Astrocyte (in vitro differentiated cells and primary cell): ENCODE results near the gene CZIB. TPM values are rescaled to one million over a fixed set of nuclear protein-coding genes. Genes with fewer than 3 reads are reported as not detected.

Experiments
- DNase-seq: peaks from one replicate; pipeline ENCODE4 v3.0.0-alpha.2; 2010; ENCODE audit warnings: low read depth
- FAIRE-seq: peaks from 2 replicates; lab custom pipeline; 2011; peaks lifted over from hg19 to GRCh38; lab: Jason Lieb, UNC
- H2AFZ ChIP-seq: 2 replicates; pipeline ENCODE4 v1.6.0; 2012; ENCODE audit warnings: low read depth, low read length, inconsistent platforms
- H3K27ac ChIP-seq: 2 replicates; pipeline ENCODE4 v1.5.1; 2011; ENCODE audit warnings: low read depth, low read length, inconsistent platforms
- H3K27me3 ChIP-seq: 2 replicates; pipeline ENCODE4 v1.6.0; 2011; ENCODE audit warnings: low read length, inconsistent platforms; ENCODE audit not compliant: insufficient read depth
- H3K36me3 ChIP-seq: 2 replicates; pipeline ENCODE4 v1.5.1; 2011; ENCODE audit warnings: low read length, inconsistent platforms; ENCODE audit not compliant: insufficient read depth
- H3K4me1 ChIP-seq: 2 replicates; pipeline ENCODE4 v1.5.1; 2011; ENCODE audit warnings: low read length, inconsistent platforms; ENCODE audit not compliant: insufficient read depth
- H3K4me2 ChIP-seq: 2 replicates; pipeline ENCODE4 v1.6.0; 2012; ENCODE audit warnings: low read length, inconsistent platforms
- H3K4me3 ChIP-seq: 2 replicates; pipeline ENCODE4 v1.5.1; 2011; ENCODE audit warnings: low read depth, mild to moderate bottlenecking, low read length, inconsistent platforms; ENCODE audit not compliant: insufficient read depth
- H3K79me2 ChIP-seq: 2 replicates; pipeline ENCODE4 v1.6.0; 2012; ENCODE audit warnings: mild to moderate bottlenecking, low read length, inconsistent platforms; ENCODE audit not compliant: insufficient read depth
- H3K9ac ChIP-seq: 2 replicates; pipeline ENCODE4 v1.6.0; 2012; ENCODE audit warnings: mild to moderate bottlenecking, low read length, inconsistent platforms
- H3K9me3 ChIP-seq: 2 replicates; pipeline ENCODE4 v1.5.1; 2012; ENCODE audit warnings: low read depth, mild to moderate bottlenecking, low read length, inconsistent platforms; ENCODE audit not compliant: insufficient read depth
- H4K20me1 ChIP-seq: 2 replicates; pipeline ENCODE4 v1.6.0; 2012; ENCODE audit warnings: low read length, inconsistent platforms; ENCODE audit not compliant: insufficient read depth
- H3K27ac Mint-ChIP-seq: one replicate; pipeline ENCODE4 v1.8.0; 2021; ENCODE audit warnings: mild to moderate bottlenecking, mixed read lengths; ENCODE audit not compliant: unreplicated experiment
- H3K27me3 Mint-ChIP-seq: one replicate; pipeline ENCODE4 v1.8.0; 2021; ENCODE audit warnings: low read depth, mixed read lengths; ENCODE audit not compliant: unreplicated experiment
- H3K36me3 Mint-ChIP-seq: one replicate; pipeline ENCODE4 v1.8.0; 2021; ENCODE audit warnings: low read depth, mixed read lengths; ENCODE audit not compliant: unreplicated experiment
- H3K4me1 Mint-ChIP-seq: one replicate; pipeline ENCODE4 v1.8.0; 2021; ENCODE audit warnings: low read depth, mixed read lengths; ENCODE audit not compliant: unreplicated experiment
- H3K4me3 Mint-ChIP-seq: one replicate; pipeline ENCODE4 v1.8.0; 2021; ENCODE audit warnings: mild to moderate bottlenecking, moderate library complexity, mixed read lengths; ENCODE audit not compliant: unreplicated experiment
- H3K9me3 Mint-ChIP-seq: one replicate; pipeline ENCODE4 v1.8.0; 2021; ENCODE audit warnings: mild to moderate bottlenecking, mixed read lengths; ENCODE audit not compliant: unreplicated experiment
- CTCF ChIP-seq: IDR thresholded peaks from 2 replicates; pipeline ENCODE4 v1.5.1; 2011; ENCODE audit warnings: low read depth, mild to moderate bottlenecking, inconsistent platforms, low read length, moderate library complexity; ENCODE audit not compliant: insufficient read depth
- EZH2 ChIP-seq: IDR thresholded peaks from 2 replicates; pipeline ENCODE4 v1.6.1; 2012; ENCODE audit warnings: mild to moderate bottlenecking, low read length, inconsistent platforms; ENCODE audit not compliant: insufficient read depth
- total RNA-seq: library from RNA; stranded (reverse); gene quantifications from 2 replicates; pipeline ENCODE4 v1.2.1, GENCODE V29; 2021

Gene CZIB
- total RNA-seq, 1 donor from 2014 or later: 34.5 TPM

GRCh38 chr1:53262000-53262399 is 41.6 kb upstream of the CZIB start:
- Mint-ChIP-seq H3K27ac (no peak overlapping the region), H3K9me3 (no peaks in the 10 kb centered on the region), H3K4me1 (no peaks in the 10 kb centered on the region), H3K27me3 (no peaks in the 10 kb centered on the region), H3K36me3 (peaks cover 13% of the 10 kb centered on the region), H3K4me3 (no peak overlapping the region)
- Histone ChIP-seq H3K9ac (no peak overlapping the region), H3K36me3 (peaks cover 31% of the 10 kb centered on the region), H3K4me1 (no peaks in the 10 kb centered on the region), H3K79me2 (no peaks in the 10 kb centered on the region), H2AFZ (no peak overlapping the region), H3K27ac (no peak overlapping the region), H3K9me3 (no peaks in the 10 kb centered on the region), H3K4me3 (no peak overlapping the region), H4K20me1 (no peaks in the 10 kb centered on the region), H3K27me3 (no peaks in the 10 kb centered on the region), H3K4me2 (no peak overlapping the region)
- FAIRE-seq (no peak), DNase-seq (no peak)
- no peak for TF ChIP-seq CTCF
- TF ChIP-seq EZH2: no peak

DNA sequence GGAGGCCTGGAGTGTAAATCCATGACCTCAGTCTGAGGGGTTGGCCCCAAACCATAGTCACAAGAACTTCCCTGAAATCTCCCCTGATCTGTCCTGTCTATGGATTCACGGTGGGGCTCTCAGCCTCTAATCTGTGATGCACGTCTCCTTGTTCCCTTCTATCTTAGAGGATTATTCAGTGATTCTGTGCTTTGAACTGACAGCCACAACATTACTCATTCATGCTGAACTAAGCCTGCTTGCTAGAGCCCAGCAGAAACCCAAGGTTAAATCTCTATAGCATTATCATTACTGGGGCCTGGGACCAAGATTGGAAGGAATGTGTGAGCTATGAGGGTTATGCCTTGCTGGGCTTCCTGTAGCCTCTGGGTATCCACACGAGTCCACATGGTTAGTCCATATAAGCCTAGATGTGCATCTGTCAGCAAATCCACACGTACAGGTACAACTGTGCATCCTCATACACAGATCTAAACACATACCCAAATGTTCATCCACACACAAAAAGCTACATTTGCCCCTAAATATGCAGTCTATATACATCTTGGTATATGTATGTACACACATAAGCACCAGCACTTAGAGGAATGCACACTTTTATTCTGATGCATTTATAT is 40.3 kb upstream of the CZIB start:
- H3K79me2 ChIP-seq: no peaks in the 10 kb centered on the region
- TF ChIP-seq CTCF (no peak), EZH2 (no peak)
- H3K4me1 ChIP-seq: no peaks in the 10 kb centered on the region
- H3K9ac ChIP-seq: no peak overlapping the region
- H3K27me3 Mint-ChIP-seq: no peaks in the 10 kb centered on the region
- H3K9me3 ChIP-seq: no peaks in the 10 kb centered on the region
- peaks cover 34% of the 10 kb centered on the region for H3K36me3 ChIP-seq
- peaks cover 15% of the 10 kb centered on the region for H3K36me3 Mint-ChIP-seq
- H3K27ac ChIP-seq: no peak overlapping the region
- no peak for FAIRE-seq
- H3K27ac Mint-ChIP-seq: no peak overlapping the region
- DNase-seq: no peak
- no peaks in the 10 kb centered on the region for H3K9me3 Mint-ChIP-seq
- no peak overlapping the region for H3K4me3 Mint-ChIP-seq
- H3K4me3 ChIP-seq: no peak overlapping the region
- no peak overlapping the region for H2AFZ ChIP-seq
- no peaks in the 10 kb centered on the region for H3K27me3 ChIP-seq
- no peaks in the 10 kb centered on the region for H3K4me1 Mint-ChIP-seq
- no peak overlapping the region for H3K4me2 ChIP-seq
- H4K20me1 ChIP-seq: no peaks in the 10 kb centered on the region

- H3K9me3 ChIP-seq: no peaks in the 10 kb centered on the region
- H3K79me2 ChIP-seq: no peaks in the 10 kb centered on the region
- H3K4me3 Mint-ChIP-seq: no peak overlapping the region
- H3K4me1 Mint-ChIP-seq: no peaks in the 10 kb centered on the region
- no peaks in the 10 kb centered on the region for H3K4me1 ChIP-seq
- H3K4me3 ChIP-seq: no peak overlapping the region
- no peak for DNase-seq
- TF ChIP-seq EZH2: no peak
- TF ChIP-seq CTCF: no peak
- H3K27ac ChIP-seq: no peak overlapping the region
- no peaks in the 10 kb centered on the region for H3K9me3 Mint-ChIP-seq
- H3K27me3 ChIP-seq: no peaks in the 10 kb centered on the region
- H4K20me1 ChIP-seq: no peaks in the 10 kb centered on the region
- no peak overlapping the region for H3K4me2 ChIP-seq
- H2AFZ ChIP-seq: no peak overlapping the region
- H3K27me3 Mint-ChIP-seq: no peaks in the 10 kb centered on the region
- no peak overlapping the region for H3K27ac Mint-ChIP-seq
- peaks cover 36% of the 10 kb centered on the region for H3K36me3 ChIP-seq
- no peak overlapping the region for H3K9ac ChIP-seq
- H3K36me3 Mint-ChIP-seq: peaks cover 8% of the 10 kb centered on the region
- FAIRE-seq: no peak
Measured at GRCh38 chr1:53259932-53260331, 39.5 kb upstream of the CZIB start.
